T-helper 1 cell treated with Interleukin-12 subunit alpha and Interleukin-12 subunit beta and Interleukin-4 antibody, amounts not matched to agents 30 ng/mL and 1 ng/mL, for 36 hours (primary cell): Measurements from ENCODE around the gene OSBPL8. TPM values are rescaled to one million over a fixed set of nuclear protein-coding genes. Genes with fewer than 3 reads are reported as not detected.
"Not testable (repeated sequence)": the region's sequence is repeated elsewhere in the genome, so short reads cannot be mapped to it uniquely, and the experiment has no call there.

Experiments used
- intact Hi-C: fragments of 100-400 bp; cut with micrococcal nuclease; formaldehyde crosslinking; loops from one replicate; pipeline ENCODE4 v1.15.1; 2024
- total RNA-seq: library from RNA; stranded (reverse); gene quantifications from 2 replicates; pipeline ENCODE4 v1.2.3, GENCODE V29; 2022

OSBPL8 gene
- total RNA-seq, 1 donor from 2014 or later, result 111 TPM

GRCh38 chr12:76424941-76425340 lies 134.6 kb downstream of the OSBPL8 start:
- intact Hi-C loops, result no loop called here

GRCh38 chr12:76422543-76423438 lies 136.8 kb downstream of the OSBPL8 start:
- intact Hi-C loops, result no loop called here

GRCh38 chr12:76422154-76422542 lies 137.4 kb downstream of the OSBPL8 start:
- intact Hi-C loops, result no loop called here

- intact Hi-C loops, result no loop called here
These were observed 138.5 kb downstream of the OSBPL8 start for GRCh38 chr12:76421046-76421445.

GRCh38 chr12:76420222-76420621 lies 139.3 kb downstream of the OSBPL8 start:
- intact Hi-C loops, result no loop called here

GRCh38 chr12:76417116-76417515 lies 142.5 kb downstream of the OSBPL8 start:
- intact Hi-C loops, result loop anchor here (1.0 to 5.0 kb wide), 3 partner anchors 8 to 335 kb away; partner anchors contain the start of genes NAP1L1 and OSBPL8

GRCh38 chr12:76413121-76413520 lies 146.4 kb downstream of the OSBPL8 start:
- intact Hi-C loops, result no loop called here

GRCh38 chr12:76410781-76411180 lies 148.8 kb downstream of the OSBPL8 start:
- intact Hi-C loops, result no loop called here

- intact Hi-C loops, result no loop called here
These were observed 149.2 kb downstream of the OSBPL8 start for GRCh38 chr12:76410371-76410770.

GRCh38 chr12:76409074-76409473 lies 150.5 kb downstream of the OSBPL8 start:
- intact Hi-C loops, result loop anchor here (1.0 kb wide), 1 partner anchor 8 kb away; no protein-coding TSS in a partner anchor

GRCh38 chr12:76407710-76408109 lies 151.9 kb downstream of the OSBPL8 start:
- intact Hi-C loops, result no loop called here

- intact Hi-C loops, result no loop called here
These were observed 157.3 kb downstream of the OSBPL8 start for GRCh38 chr12:76402259-76402658.

GRCh38 chr12:76400136-76400535 lies 159.4 kb downstream of the OSBPL8 start:
- intact Hi-C loops, result no loop called here

GRCh38 chr12:76399040-76399439 lies 160.5 kb downstream of the OSBPL8 start:
- intact Hi-C loops, result no loop called here

- intact Hi-C loops, result no loop called here
These were observed 161.5 kb downstream of the OSBPL8 start for GRCh38 chr12:76398106-76398505.

- intact Hi-C loops, result no loop called here
These were observed 168.1 kb downstream of the OSBPL8 start for GRCh38 chr12:76391461-76391860.

- intact Hi-C loops, result loop anchor here (10.0 kb wide), 1 partner anchor 197 kb away; no protein-coding TSS in a partner anchor
These were observed 172.0 kb downstream of the OSBPL8 start for GRCh38 chr12:76387614-76388013.

- intact Hi-C loops, result loop anchor here (10.0 kb wide), 1 partner anchor 200 kb away; no protein-coding TSS in a partner anchor
These were observed 175.0 kb downstream of the OSBPL8 start for GRCh38 chr12:76384560-76384959.

- intact Hi-C loops, result loop anchor here (10.0 kb wide), 1 partner anchor 201 kb away; no protein-coding TSS in a partner anchor
These were observed 175.6 kb downstream of the OSBPL8 start for GRCh38 chr12:76383988-76384387.

- intact Hi-C loops, result no loop called here
These were observed 180.3 kb downstream of the OSBPL8 start for GRCh38 chr12:76379261-76379660.

GRCh38 chr12:76376876-76377275 lies 182.7 kb downstream of the OSBPL8 start:
- intact Hi-C loops, result not testable (repeated sequence)

- intact Hi-C loops, result no loop called here
These were observed 183.6 kb downstream of the OSBPL8 start for GRCh38 chr12:76375939-76376338.

GRCh38 chr12:76375470-76375869 lies 184.1 kb downstream of the OSBPL8 start:
- intact Hi-C loops, result no loop called here
